HG02943 (cell line): ENCODE measurements around the gene POLD1.
"Not testable (repeated sequence)": the region's sequence is repeated elsewhere in the genome, so short reads cannot be mapped to it uniquely, and the experiment has no call there.

Experiments used
- ATAC-seq: cut with Tn5 transposase; IDR thresholded peaks from one replicate; pipeline ENCODE4 v1.9.1; 2021; ENCODE audit warnings: mild to moderate bottlenecking, low read depth, moderate library complexity; ENCODE audit not compliant: unreplicated experiment

The POLD1 gene

DNA sequence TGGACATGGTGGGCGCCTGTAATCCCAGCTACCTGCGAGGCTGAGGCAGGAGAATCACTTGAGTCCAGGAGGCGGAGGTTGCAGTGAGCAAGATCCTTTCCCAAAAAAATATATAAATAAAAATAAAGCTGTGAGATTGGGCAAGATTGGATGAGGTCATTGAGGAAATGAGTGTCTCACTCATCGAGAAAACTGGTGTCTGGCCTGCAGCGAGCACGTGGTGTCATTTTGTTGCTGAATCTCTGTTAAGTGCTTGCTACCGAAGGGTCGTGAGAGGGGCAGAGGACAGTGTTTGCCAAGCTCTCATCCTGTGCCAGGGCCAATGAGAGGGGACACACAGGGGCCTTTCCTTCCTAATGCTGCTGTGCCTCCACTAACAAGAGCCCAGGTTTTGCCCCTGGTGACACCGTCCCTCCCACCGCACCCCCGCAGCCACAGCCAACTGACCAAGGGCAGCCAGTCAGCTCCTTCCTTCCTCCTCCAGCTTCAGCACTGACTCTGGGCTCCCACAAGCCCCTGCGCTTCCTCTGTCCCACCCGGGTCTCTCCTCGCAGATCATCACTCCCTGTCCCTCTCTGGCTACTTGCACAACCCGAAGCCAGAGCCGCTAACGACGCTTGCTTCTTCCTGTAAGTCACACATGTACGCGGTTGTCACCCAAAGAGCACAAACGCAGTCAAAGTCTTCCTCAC, 3.2 kb downstream of the POLD1 start:
- no peak for ATAC-seq

GRCh38 chr19:50387868-50388245, 3.7 kb downstream of the POLD1 start:
- no peak for ATAC-seq

DNA sequence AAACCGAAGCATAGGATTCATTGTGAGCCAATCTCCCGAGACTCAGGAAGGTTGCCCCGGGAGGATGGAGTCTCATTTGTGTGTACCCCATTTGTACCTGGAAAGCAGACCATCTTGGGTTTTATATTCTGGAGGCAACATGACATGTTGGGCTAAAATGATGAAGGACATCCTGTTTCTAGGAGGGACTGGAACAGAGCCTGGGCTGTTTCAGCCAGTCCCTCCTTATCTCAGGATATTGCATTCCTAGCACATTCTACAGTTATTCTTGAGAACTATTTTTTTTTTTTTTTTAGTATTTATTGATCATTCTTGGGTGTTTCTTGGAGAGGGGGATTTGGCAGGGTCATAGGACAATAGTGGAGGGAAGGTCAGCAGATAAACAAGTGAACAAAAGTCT, 6.1 kb downstream of the POLD1 start:
- ATAC-seq, result not testable (repeated sequence)

DNA sequence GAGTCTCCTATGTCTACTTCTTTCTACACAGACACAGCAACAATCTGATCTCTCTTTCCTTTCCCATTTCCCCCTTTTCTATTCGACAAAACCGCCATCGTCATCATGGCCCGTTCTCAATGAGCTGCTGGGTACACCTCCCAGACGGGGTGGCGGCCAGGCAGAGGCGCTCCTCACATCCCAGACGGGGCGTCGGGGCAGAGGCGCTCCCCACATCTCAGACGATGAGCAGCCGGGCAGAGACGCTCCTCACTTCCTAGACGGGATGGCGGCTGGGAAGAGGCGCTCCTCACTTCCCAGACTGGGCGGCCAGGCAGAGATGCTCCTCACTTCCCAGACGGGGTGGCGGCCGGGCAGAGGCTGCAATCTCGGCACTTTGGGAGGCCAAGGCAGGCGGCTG, 6.8 kb downstream of the POLD1 start:
- ATAC-seq, result not testable (repeated sequence)

GRCh38 chr19:50392759-50393158, 8.6 kb downstream of the POLD1 start:
- no peak for ATAC-seq

DNA sequence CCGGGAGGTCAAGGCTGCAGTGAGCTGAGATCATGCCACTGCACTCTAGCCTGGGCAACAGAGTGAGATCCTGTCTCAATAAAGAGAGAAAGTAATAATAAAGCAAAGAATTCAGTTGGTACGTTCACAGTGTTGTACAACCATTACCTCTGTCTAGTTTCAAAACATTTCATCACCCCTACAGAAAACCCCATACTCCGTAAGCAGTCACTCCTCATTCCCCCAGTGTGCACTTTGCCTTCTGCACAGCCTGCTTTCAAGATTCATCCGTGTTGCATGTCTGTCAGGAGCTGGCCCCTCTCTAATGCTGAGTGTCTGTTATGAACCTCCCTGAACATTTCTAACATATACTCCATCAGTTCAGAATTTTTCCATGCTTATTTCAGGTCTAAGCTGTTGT, 9.4 kb downstream of the POLD1 start:
- no peak for ATAC-seq

- no peak for ATAC-seq
These were observed 9.9 kb downstream of the POLD1 start for GRCh38 chr19:50394017-50394416.

- no peak for ATAC-seq
These were observed 14.7 kb downstream of the POLD1 start for GRCh38 chr19:50398675-50399367.

- ATAC-seq, result no peak
These were observed 15.2 kb downstream of the POLD1 start for GRCh38 chr19:50399368-50399745.

- no peak for ATAC-seq
These were observed 17.7 kb downstream of the POLD1 start for GRCh38 chr19:50401605-50402450.

DNA sequence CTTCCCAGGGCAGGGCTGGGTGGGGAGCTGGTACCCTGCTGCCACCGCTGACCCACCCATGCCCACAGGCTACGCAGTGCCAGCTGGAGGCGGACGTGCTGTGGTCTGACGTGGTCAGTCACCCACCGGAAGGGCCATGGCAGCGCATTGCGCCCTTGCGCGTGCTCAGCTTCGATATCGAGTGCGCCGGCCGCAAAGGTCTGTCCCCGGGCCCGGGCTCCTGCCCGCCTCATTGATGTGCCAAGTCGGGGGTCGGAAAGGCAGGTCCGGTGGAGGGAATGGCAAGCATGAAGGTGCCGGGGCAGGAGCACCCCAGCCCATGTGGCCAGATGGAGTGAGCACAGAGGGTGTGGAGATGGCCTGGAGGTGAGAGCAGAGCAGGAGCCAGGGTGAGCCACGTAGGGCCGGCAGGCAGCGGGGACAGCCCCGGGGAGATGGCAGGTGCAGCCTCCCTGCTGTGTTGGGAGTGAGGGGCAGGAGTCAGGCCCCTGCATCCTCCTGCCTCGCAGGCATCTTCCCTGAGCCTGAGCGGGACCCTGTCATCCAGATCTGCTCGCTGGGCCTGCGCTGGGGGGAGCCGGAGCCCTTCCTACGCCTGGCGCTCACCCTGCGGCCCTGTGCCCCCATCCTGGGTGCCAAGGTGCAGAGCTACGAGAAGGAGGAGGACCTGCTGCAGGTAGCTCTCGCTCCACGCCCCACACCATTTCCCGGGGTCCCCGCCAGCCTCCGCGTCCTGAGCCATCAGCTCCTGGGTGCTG, 18.6 kb downstream of the POLD1 start:
- ATAC-seq, result no peak

GRCh38 chr19:50406156-50406820, 22.1 kb downstream of the POLD1 start:
- ATAC-seq, result no peak

DNA sequence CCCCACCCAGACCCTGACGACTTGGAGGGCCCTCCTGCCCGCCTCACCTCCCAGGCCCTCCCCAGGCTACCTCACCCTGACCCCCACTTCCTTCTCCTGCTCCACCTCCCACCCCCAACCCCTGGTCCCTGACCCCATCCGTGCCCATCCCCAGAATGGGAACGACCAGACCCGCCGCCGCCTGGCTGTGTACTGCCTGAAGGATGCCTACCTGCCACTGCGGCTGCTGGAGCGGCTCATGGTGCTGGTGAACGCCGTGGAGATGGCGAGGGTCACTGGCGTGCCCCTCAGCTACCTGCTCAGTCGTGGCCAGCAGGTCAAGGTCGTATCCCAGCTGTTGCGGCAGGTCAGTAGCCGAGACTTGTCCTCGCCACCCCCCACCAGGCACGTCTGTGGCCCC, 22.7 kb downstream of the POLD1 start:
- ATAC-seq, result no peak

DNA sequence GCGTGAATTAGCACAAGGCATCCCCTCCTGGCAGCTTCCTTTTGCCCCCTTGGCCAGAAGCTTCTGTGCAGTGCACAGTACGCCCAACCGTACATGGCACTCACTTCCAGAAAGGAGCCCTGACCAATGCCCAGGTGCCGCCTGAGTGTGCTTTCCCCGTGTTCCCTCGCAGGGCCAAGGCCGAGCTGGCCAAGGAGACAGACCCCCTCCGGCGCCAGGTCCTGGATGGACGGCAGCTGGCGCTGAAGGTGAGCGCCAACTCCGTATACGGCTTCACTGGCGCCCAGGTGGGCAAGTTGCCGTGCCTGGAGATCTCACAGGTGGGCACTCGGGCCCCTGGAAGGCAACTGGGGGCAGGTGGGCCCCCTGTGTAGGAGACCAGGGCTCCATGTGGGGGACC, 25.2 kb downstream of the POLD1 start:
- no peak for ATAC-seq

DNA sequence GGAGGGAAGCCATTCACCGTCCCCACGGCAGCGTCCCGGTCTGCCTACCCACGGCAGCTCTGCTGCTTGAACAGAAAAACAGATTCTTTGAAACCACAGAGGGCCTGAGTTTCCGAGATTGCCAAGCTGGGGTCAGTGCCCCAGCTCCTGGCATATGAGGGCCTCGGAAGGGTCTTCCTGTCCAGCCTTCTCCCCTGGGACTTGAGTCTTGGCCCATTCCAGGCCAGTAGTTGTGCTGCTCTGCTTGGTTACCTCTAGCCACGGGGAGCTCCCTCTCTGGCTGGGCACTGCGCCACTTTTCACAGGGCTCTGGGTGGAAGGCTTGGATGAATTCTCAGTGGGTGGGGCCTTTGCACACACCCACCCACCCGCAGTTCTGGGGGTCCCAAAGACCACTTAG, 26.0 kb downstream of the POLD1 start:
- no peak for ATAC-seq

- no peak for ATAC-seq
These were observed 28.3 kb downstream of the POLD1 start for GRCh38 chr19:50412419-50412818.

DNA sequence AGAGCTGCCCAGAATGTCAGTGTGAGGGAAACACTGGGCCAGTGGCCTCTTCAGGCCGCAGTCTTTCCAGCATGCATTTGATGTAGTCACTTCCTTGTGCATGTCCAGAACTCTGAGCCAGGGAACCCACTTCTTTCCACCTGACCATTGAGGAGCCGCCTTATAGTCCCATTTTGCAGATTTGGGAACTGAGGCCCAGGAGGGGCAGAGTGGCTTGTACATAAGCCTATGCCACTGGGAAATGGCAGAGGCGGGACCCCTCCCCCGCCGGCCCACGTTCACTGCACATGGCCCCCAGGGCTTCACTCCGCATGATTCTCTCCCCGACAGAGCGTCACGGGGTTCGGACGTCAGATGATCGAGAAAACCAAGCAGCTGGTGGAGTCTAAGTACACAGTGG, 28.9 kb downstream of the POLD1 start:
- ATAC-seq, result no peak

DNA sequence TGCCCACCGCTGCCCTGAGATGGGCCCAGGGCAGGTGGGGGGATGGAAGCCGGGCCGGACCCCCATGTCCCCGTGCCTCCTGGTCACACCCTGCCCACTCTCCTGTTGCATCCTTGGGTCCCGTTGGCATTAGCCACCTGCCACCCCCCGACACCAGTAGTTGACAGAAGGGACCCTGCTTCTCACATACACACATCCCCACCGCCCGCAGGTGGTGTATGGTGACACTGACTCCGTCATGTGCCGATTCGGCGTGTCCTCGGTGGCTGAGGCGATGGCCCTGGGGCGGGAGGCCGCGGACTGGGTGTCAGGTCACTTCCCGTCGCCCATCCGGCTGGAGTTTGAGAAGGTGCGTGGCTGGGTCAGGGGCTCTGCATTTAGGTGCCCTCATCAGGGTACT, 29.4 kb downstream of the POLD1 start:
- no peak for ATAC-seq

- ATAC-seq, result no peak
These were observed 30.9 kb downstream of the POLD1 start for GRCh38 chr19:50414864-50415660.

- ATAC-seq, result no peak
These were observed 31.5 kb downstream of the POLD1 start for GRCh38 chr19:50415661-50416033.
